Choroid plexus epithelial cell (primary cell): Measurements from ENCODE around the gene CRELD2.

Source experiments
- DNase-seq: peaks from one replicate; pipeline ENCODE4 v3.0.0-alpha.2; 2010; ENCODE audit warnings: low read depth
- H3K4me3 ChIP-seq: 2 replicates; pipeline ENCODE4 v1.5.1; 2011; ENCODE audit warnings: low read depth, mild to moderate bottlenecking, control low read depth, low read length, moderate library complexity
- TF ChIP-seq, protein P1 (sequence below): conservative IDR thresholded peaks from 2 replicates; pipeline ENCODE4 v1.5.1; 2011; ENCODE audit warnings: low read depth, mild to moderate bottlenecking, control low read depth, inconsistent platforms, low read length, moderate library complexity

CRELD2 gene

DNA sequence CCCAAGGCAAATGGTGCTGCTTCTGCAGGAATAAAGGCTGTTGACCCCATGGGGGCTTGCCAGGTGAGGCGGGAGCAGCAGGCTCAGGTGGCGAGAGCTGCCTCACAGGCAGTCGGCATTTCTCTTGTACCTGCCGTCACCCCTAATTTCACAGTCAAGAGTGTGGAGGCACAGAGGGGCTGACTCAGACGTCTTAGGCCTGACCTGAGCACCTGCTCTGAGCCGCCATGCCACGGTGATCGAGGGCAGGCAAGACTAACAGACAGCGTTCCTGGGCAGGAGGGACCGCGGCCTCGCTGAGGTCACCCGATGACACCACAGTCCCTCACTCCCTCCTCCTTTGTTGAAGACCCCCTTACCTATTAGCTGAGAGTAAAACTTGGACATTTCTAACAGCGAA is 5.4 kb upstream of the CRELD2 start:
- TF ChIP-seq, protein P1, sequence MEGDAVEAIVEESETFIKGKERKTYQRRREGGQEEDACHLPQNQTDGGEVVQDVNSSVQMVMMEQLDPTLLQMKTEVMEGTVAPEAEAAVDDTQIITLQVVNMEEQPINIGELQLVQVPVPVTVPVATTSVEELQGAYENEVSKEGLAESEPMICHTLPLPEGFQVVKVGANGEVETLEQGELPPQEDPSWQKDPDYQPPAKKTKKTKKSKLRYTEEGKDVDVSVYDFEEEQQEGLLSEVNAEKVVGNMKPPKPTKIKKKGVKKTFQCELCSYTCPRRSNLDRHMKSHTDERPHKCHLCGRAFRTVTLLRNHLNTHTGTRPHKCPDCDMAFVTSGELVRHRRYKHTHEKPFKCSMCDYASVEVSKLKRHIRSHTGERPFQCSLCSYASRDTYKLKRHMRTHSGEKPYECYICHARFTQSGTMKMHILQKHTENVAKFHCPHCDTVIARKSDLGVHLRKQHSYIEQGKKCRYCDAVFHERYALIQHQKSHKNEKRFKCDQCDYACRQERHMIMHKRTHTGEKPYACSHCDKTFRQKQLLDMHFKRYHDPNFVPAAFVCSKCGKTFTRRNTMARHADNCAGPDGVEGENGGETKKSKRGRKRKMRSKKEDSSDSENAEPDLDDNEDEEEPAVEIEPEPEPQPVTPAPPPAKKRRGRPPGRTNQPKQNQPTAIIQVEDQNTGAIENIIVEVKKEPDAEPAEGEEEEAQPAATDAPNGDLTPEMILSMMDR: no peak
- no peak for DNase-seq
- no peak overlapping the region for H3K4me3 ChIP-seq

DNA sequence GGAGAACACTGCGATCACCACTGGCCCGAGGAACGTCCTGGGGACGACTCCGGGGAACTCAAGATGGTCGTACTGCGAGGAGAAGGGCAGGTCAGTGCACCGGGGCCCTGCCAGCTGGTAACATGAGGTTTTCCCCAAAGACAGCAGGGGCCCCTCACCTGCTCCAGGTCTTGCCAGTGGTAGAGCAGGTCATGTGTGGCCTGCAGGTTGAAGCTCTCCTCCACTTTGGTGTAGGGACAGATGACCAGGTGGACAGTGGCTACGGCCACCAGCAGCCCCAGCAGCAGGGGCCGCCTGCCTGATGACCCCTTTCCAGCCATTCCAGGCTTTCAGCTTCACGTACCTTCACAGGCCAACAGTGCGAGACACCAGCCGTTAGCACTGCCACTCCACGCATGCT is 5.0 kb upstream of the CRELD2 start:
- H3K4me3 ChIP-seq: no peak overlapping the region
- TF ChIP-seq, protein P1: no peak
- DNase-seq: no peak

DNA sequence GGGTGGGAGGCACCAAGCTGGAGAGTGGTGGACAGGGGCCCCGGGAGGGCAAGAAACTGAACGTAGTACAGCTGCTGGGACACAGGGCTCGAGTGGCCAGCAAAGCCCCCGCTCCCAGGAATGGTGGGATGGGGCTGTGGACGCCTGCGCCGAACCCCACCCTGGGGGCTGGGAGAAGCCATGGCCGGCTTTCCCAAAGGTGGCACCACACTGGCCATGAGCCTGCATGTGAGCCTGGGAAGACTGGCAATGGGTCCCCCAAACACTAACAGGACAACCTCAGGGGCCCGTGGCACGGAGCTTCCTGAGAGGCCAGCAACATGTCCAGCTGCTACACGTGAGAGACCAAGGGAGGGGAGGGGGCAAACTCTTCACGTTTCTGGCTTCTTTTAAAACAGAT is 4.2 kb upstream of the CRELD2 start:
- TF ChIP-seq, protein P1: no peak
- DNase-seq: no peak
- H3K4me3 ChIP-seq: no peak overlapping the region

DNA sequence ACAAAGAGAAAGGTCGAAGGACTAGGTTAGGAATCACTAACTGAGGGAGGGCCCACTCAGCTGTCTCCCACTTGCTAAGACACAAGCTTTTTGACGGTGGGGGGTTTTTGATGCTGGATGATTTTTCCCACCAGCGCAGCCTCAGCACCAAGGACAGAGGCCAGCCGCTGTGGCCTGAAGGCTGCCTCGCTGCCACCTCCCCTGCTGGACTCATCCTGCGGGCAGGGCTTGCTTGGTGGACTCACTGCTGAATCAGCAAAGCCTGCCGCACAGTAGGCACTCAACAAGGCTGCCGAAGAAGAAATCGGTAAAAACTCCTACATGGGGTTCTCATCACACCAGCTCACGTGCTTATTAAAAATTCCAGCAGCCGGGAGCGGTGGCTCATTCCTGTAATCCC is 2.8 kb upstream of the CRELD2 start:
- H3K4me3 ChIP-seq: no peak overlapping the region
- TF ChIP-seq, protein P1: no peak
- no peak for DNase-seq

DNA sequence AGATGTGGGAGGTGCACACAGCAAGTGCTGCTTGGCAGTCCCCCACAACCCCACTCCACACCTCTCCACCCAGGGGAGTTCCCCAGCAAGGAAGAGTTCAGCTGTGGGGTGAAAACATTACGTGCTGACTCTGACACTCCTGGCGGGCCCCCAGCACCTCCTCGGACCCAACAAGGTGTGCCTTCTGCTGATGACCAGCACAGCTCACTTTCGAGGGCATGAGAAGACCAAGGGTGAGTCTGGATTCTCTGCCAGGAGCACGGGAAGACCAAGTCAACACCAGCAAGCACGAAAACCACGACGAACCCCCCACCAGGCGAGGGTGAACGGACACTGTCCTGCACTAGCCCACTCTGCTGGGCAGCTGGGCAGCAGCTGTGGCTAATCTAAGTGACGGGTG is 1.6 kb upstream of the CRELD2 start:
- TF ChIP-seq, protein P1: no peak

DNA sequence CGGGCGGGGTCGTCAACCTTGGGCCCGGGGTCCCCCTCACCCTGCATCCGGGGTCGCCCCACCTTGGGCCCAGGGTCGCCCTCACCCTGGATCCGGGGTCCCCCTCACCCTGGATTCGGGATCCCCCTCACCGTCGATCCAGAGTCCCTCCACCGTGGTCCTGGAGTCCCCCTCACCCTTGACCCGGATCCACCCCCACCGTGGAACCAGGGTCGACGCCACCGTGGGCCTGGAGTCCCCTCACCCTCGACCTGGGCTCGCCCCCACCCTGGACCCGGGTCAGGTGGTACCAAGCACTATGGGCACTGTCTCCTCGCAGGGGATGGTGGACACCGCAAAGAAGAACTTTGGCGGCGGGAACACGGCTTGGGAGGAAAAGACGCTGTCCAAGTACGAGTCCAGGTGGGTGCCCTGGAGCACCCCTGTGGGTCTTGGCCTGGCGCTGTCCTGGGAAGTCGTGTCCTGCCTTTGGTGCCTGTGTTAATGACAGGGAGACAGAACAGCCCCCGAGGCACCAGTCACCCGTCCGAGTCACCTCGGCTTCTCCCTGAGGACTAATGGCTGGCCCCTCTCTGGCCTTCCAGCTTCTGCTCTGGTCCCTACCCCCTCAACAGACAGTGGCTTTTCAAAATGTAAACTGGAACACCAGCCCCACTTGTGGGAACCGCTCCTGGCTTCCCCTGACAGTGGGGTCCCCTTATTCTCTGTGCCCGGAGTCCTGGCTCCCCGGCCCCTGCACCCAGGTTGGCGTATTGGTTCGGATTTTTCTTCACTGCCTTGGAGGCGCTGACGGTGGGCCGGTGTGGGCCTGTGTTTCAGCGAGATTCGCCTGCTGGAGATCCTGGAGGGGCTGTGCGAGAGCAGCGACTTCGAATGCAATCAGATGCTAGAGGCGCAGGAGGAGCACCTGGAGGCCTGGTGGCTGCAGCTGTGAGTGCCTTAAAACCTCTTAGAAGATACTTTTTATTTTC is 762 bp downstream of the CRELD2 start:
- TF ChIP-seq, protein P1: no peak
- no peak for DNase-seq
- H3K4me3 ChIP-seq: peak overlapping the region; percentile 70

More for the DNA sequence above, 1.6 kb upstream of the CRELD2 start:
- no peak overlapping the region for H3K4me3 ChIP-seq
- no peak for DNase-seq

DNA sequence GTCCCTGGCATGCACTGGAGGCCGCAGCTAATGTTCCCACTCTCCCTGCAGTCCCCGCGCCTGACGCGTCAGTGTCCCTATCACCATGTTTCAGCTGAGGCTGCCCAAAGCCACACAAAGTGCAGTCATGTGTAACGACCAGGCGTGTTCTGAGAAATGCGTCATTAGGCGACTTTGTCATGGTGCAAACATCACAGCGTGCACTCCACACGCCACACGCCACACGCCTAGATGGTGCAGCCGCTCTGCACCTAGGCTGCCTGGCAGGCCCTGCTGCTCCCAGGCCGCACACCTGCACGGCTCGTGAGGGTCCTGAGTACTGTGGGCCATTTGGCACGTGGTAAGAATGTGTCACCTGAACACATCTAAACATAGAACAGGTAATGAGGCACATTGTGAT is 2.4 kb downstream of the CRELD2 start:
- no peak overlapping the region for H3K4me3 ChIP-seq
- TF ChIP-seq, protein P1: no peak
- DNase-seq: no peak
